GM12878 (cell line): ENCODE data around the gene CLEC4G.

Source experiments
- MYC ChIP-seq: IDR thresholded peaks from 2 replicates; pipeline ENCODE4 v1.6.1; 2011; ENCODE audit warnings: mild to moderate bottlenecking, low read length, moderate library complexity, inconsistent platforms; ENCODE audit not compliant: insufficient read depth, insufficient replicate concordance, insufficient read length, severe bottlenecking
- POLR2A ChIP-seq: IDR thresholded peaks from 2 replicates; pipeline ENCODE4 v1.6.1; 2011; ENCODE audit warnings: low read depth, mild to moderate bottlenecking, low read length
- TF ChIP-seq, protein P1 (sequence below): IDR thresholded peaks from 2 replicates; pipeline ENCODE4 v1.6.1; 2012; ENCODE audit warnings: mild to moderate bottlenecking, low read depth, low read length
- TF ChIP-seq, protein P2 (sequence below): IDR thresholded peaks from 2 replicates; pipeline ENCODE4 v1.6.1; 2012; ENCODE audit warnings: low read depth, low read length, improper control_type of control experiment

DNA sequence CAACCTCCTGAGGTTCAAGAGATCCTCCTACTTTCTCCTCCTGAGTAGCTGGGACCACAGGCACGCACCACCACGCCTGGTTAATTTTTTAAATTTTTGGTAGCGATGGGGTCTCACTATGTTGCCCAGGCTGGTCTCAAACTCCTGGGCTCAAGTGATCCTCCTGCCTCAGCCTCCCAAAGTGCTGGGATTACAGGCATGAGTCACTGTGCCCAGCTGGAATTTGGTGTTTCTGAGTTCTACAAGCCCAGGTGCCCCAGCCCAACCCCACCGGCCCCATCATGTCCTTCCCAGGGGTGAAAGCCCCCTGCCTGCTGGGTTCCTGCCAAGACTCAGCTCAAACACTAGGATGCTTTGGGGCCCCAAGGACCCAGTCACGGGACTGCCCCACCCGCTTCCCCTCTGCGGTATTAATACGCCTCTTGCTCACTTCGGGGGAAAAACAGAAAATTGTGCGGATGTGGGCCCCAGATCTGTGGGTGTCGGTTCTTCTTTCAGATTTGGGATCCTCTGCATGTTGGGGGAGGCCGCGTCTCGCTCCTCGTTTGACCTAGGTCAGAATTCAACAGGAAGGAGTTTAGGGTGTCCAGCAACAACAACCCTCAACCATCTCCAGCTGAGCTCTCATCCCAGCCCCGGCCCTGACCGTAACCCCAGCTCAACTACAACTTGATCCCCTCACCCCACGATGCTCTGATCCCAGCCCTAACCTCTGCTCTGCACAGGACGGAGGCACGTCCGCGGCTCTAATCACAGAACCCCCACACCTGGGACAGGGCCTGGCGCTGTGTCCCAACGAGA is 26.3 kb downstream of the CLEC4G start:
- TF ChIP-seq MYC (no peak), POLR2A (peak; percentile 63; the same call in 1 of the 2 replicates)
- TF ChIP-seq, protein P1, sequence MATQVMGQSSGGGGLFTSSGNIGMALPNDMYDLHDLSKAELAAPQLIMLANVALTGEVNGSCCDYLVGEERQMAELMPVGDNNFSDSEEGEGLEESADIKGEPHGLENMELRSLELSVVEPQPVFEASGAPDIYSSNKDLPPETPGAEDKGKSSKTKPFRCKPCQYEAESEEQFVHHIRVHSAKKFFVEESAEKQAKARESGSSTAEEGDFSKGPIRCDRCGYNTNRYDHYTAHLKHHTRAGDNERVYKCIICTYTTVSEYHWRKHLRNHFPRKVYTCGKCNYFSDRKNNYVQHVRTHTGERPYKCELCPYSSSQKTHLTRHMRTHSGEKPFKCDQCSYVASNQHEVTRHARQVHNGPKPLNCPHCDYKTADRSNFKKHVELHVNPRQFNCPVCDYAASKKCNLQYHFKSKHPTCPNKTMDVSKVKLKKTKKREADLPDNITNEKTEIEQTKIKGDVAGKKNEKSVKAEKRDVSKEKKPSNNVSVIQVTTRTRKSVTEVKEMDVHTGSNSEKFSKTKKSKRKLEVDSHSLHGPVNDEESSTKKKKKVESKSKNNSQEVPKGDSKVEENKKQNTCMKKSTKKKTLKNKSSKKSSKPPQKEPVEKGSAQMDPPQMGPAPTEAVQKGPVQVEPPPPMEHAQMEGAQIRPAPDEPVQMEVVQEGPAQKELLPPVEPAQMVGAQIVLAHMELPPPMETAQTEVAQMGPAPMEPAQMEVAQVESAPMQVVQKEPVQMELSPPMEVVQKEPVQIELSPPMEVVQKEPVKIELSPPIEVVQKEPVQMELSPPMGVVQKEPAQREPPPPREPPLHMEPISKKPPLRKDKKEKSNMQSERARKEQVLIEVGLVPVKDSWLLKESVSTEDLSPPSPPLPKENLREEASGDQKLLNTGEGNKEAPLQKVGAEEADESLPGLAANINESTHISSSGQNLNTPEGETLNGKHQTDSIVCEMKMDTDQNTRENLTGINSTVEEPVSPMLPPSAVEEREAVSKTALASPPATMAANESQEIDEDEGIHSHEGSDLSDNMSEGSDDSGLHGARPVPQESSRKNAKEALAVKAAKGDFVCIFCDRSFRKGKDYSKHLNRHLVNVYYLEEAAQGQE = no peak
- TF ChIP-seq, protein P2, sequence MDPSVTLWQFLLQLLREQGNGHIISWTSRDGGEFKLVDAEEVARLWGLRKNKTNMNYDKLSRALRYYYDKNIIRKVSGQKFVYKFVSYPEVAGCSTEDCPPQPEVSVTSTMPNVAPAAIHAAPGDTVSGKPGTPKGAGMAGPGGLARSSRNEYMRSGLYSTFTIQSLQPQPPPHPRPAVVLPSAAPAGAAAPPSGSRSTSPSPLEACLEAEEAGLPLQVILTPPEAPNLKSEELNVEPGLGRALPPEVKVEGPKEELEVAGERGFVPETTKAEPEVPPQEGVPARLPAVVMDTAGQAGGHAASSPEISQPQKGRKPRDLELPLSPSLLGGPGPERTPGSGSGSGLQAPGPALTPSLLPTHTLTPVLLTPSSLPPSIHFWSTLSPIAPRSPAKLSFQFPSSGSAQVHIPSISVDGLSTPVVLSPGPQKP = no peak
